Keratinocyte (primary cell): ENCODE results near the gene CORO2B. TPM values are rescaled to one million over a fixed set of nuclear protein-coding genes. Genes with fewer than 3 reads are reported as not detected.
"Not testable (repeated sequence)": the region's sequence is repeated elsewhere in the genome, so short reads cannot be mapped to it uniquely, and the experiment has no call there.

Source experiments
- DNase-seq: peaks from one replicate; pipeline ENCODE4 v3.0.0-alpha.2; 2011; ENCODE audit warnings: low read depth, missing footprints, low spot score
- FAIRE-seq: peaks from 2 replicates; lab custom pipeline; 2011; peaks lifted over from hg19 to GRCh38; lab: Jason Lieb, UNC
- H2AFZ ChIP-seq: 2 replicates; pipeline ENCODE4 v1.6.0; 2012; ENCODE audit warnings: low read length, control low read depth, inconsistent platforms; ENCODE audit not compliant: control insufficient read depth
- H3K27ac ChIP-seq: 2 replicates; pipeline ENCODE4 v1.5.1; 2011; ENCODE audit warnings: low read length; ENCODE audit not compliant: control insufficient read depth, insufficient read depth
- H3K27me3 ChIP-seq: 3 replicates; pipeline ENCODE4 v1.6.0; 2011; ENCODE audit warnings: low read length; ENCODE audit not compliant: control insufficient read depth, insufficient read depth; ENCODE audit errors: extremely low read depth
- H3K36me3 ChIP-seq, 2 experiments: 2 replicates in 1 of 2; 3 replicates in 1 of 2; pipeline ENCODE4 v1.5.1; 2011; ENCODE audit warnings: low read length in 2 of 2, mild to moderate bottlenecking in 1 of 2; ENCODE audit not compliant: control insufficient read depth in 2 of 2, insufficient read depth in 2 of 2; ENCODE audit errors: extremely low read depth in 1 of 2
- H3K4me1 ChIP-seq: 3 replicates; pipeline ENCODE4 v1.5.1; 2011; ENCODE audit warnings: low read length; ENCODE audit not compliant: control insufficient read depth, insufficient read depth; ENCODE audit errors: extremely low read depth
- H3K4me2 ChIP-seq: 3 replicates; pipeline ENCODE4 v1.6.0; 2011; ENCODE audit warnings: low read depth, low read length; ENCODE audit not compliant: control insufficient read depth, insufficient read depth; ENCODE audit errors: extremely low read depth
- H3K4me3 ChIP-seq, 3 experiments: fragments of 200-600 bp in 1 of 3; sonication (generic) in 1 of 3; 2 replicates in 2 of 3; 3 replicates in 1 of 3; pipeline ENCODE4 v1.5.1; 2011 to 2016; ENCODE audit warnings: low read length in 3 of 3, mild to moderate bottlenecking in 3 of 3, control low read depth in 2 of 3, inconsistent platforms in 1 of 3, low read depth in 1 of 3, mixed read lengths in 1 of 3, mixed run types in 1 of 3, moderate library complexity in 1 of 3; ENCODE audit not compliant: control insufficient read depth in 2 of 3, insufficient read depth in 2 of 3; ENCODE audit errors: extremely low read depth in 1 of 3
- H3K79me2 ChIP-seq: 2 replicates; pipeline ENCODE4 v1.6.0; 2012; ENCODE audit warnings: low read length; ENCODE audit not compliant: control insufficient read depth, insufficient read depth
- H3K9ac ChIP-seq: 3 replicates; pipeline ENCODE4 v1.6.0; 2011; ENCODE audit warnings: low read length; ENCODE audit not compliant: control insufficient read depth, insufficient read depth; ENCODE audit errors: extremely low read depth
- H3K9me1 ChIP-seq: 3 replicates; pipeline ENCODE4 v1.6.0; 2011; ENCODE audit warnings: low read length; ENCODE audit not compliant: control insufficient read depth, insufficient read depth; ENCODE audit errors: extremely low read depth
- H3K9me3 ChIP-seq: 2 replicates; pipeline ENCODE4 v1.5.1; 2012; ENCODE audit warnings: low read depth, low read length; ENCODE audit not compliant: control insufficient read depth
- H4K20me1 ChIP-seq: 3 replicates; pipeline ENCODE4 v1.6.0; 2011; ENCODE audit warnings: low read length; ENCODE audit not compliant: control insufficient read depth, insufficient read depth; ENCODE audit errors: extremely low read depth
- CTCF ChIP-seq, 3 experiments: IDR thresholded peaks in 1 of 3; conservative IDR thresholded peaks in 1 of 3; optimal IDR thresholded peaks in 1 of 3; 2 replicates in 2 of 3; 3 replicates in 1 of 3; pipeline versions ENCODE3 to v1.5.1; 2011; ENCODE audit warnings: low read length in 3 of 3, mild to moderate bottlenecking in 3 of 3, moderate library complexity in 2 of 3, control low read depth in 1 of 3, inconsistent platforms in 1 of 3; ENCODE audit not compliant: insufficient read depth in 2 of 3; ENCODE audit errors: extremely low read depth in 1 of 3
- EZH2 ChIP-seq: IDR thresholded peaks from one replicate; pipeline ENCODE4 v1.6.1; 2012; ENCODE audit warnings: inconsistent platforms, mild to moderate bottlenecking, low read length, moderate library complexity
- dilution Hi-C: fragments of 300-500 bp; cut with MboI; formaldehyde crosslinking; loops from one replicate; pipeline ENCODE4 v1.7.0; 2020; ENCODE audit warnings: low sequenced_read_pairs; ENCODE audit not compliant: extremely low pct_ligation_motif_present
- polyA plus RNA-seq, 5 experiments: library from polyadenylated mRNA; depleted of rRNA in 3 of 5; stranded (reverse) in 3 of 5; stranded (forward) in 1 of 5; unstranded in 1 of 5; fragments of >200 nt; gene quantifications; 1 replicate in 1 of 5; 2 replicates in 3 of 5; 3 replicates in 1 of 5; pipeline versions ENCODE4 v1.2.1 to v1.2.3, GENCODE V29; 2011 to 2012; ENCODE audit warnings: missing spikeins in 2 of 5, low read depth in 1 of 5, low replicate concordance in 1 of 5

CORO2B gene
- polyA plus RNA-seq, 1 donor (not counting 4 experiments of a cell fraction or from before 2014, with no cell fraction given): 0.13 TPM

- no peak overlapping the region for H3K4me2 ChIP-seq
- dilution Hi-C loops: no loop called here
- H2AFZ ChIP-seq: no peak overlapping the region
- no peaks in the 10 kb centered on the region for H3K36me3 ChIP-seq
- no peaks in the 10 kb centered on the region for H3K9me3 ChIP-seq
- no peaks in the 10 kb centered on the region for H3K9me1 ChIP-seq
- DNase-seq (no peak), FAIRE-seq (no peak)
- no peak overlapping the region for H3K4me3 ChIP-seq
- H4K20me1 ChIP-seq: no peaks in the 10 kb centered on the region
- H3K9ac ChIP-seq: no peak overlapping the region
- TF ChIP-seq EZH2 (no peak), CTCF (optimal IDR thresholded peaks at IDR 0.05 in 1 of 3, IDR thresholded peaks at IDR 0.05 in 1 of 3, conservative IDR thresholded peaks at IDR 0.05 in 1 of 3; ENCODE audit: extremely low read depth in 1 of 3, insufficient read depth in 2 of 3, low read length in 3 of 3) (no peak)
- no peaks in the 10 kb centered on the region for H3K27me3 ChIP-seq
- no peaks in the 10 kb centered on the region for H3K79me2 ChIP-seq
- no peak overlapping the region for H3K27ac ChIP-seq
- peaks cover 31% of the 10 kb centered on the region for H3K4me1 ChIP-seq
These were observed 67.4 kb downstream of the CORO2B start for GRCh38 chr15:68646156-68646555.

- no peak overlapping the region for H2AFZ ChIP-seq
- no peaks in the 10 kb centered on the region for H4K20me1 ChIP-seq
- dilution Hi-C loops: no loop called here
- no peaks in the 10 kb centered on the region for H3K36me3 ChIP-seq
- H3K27me3 ChIP-seq: no peaks in the 10 kb centered on the region
- H3K9ac ChIP-seq: no peak overlapping the region
- H3K9me1 ChIP-seq: no peaks in the 10 kb centered on the region
- no peak overlapping the region for H3K4me2 ChIP-seq
- TF ChIP-seq EZH2 (no peak), CTCF (optimal IDR thresholded peaks at IDR 0.05 in 1 of 3, IDR thresholded peaks at IDR 0.05 in 1 of 3, conservative IDR thresholded peaks at IDR 0.05 in 1 of 3; ENCODE audit: extremely low read depth in 1 of 3, insufficient read depth in 2 of 3, low read length in 3 of 3) (no peak)
- FAIRE-seq (no peak), DNase-seq (no peak)
- no peaks in the 10 kb centered on the region for H3K79me2 ChIP-seq
- H3K27ac ChIP-seq: no peak overlapping the region
- H3K4me3 ChIP-seq: no peak overlapping the region
- H3K4me1 ChIP-seq: peaks cover 25% of the 10 kb centered on the region
- no peaks in the 10 kb centered on the region for H3K9me3 ChIP-seq
These were observed 67.9 kb downstream of the CORO2B start for GRCh38 chr15:68646696-68647095.

- H3K9ac ChIP-seq, H4K20me1 ChIP-seq, FAIRE-seq, H3K27ac ChIP-seq, H3K4me2 ChIP-seq, H2AFZ ChIP-seq, dilution Hi-C loops, H3K9me3 ChIP-seq, H3K36me3 ChIP-seq, H3K27me3 ChIP-seq, DNase-seq, H3K9me1 ChIP-seq, H3K79me2 ChIP-seq, H3K4me3 ChIP-seq: not testable (repeated sequence)
- peaks cover 25% of the 10 kb centered on the region for H3K4me1 ChIP-seq
These were observed 68.6 kb downstream of the CORO2B start for GRCh38 chr15:68647361-68647760.
